MV-4-11 (cell line): ENCODE measurements around the gene PPP1R2B.
"Not testable (repeated sequence)": the region's sequence is repeated elsewhere in the genome, so short reads cannot be mapped to it uniquely, and the experiment has no call there.

Experiments used
- DNase-seq: peaks from one replicate; lab custom pipeline; 2025; lab: John Stamatoyannopoulos, UW

PPP1R2B gene

GRCh38 chr5:156850206-156850751, at the start of gene PPP1R2B:
Gene PPP1R2B, plus strand, starts transcription at chr5:156850295. Its CDS starts 268 bp downstream, at chr5:156850563.
- no peak for DNase-seq

GRCh38 chr5:156800929-156801328, 49.2 kb upstream of the PPP1R2B start:
- DNase-seq: no peak

GRCh38 chr5:156802501-156802900, 47.6 kb upstream of the PPP1R2B start:
- DNase-seq: no peak

GRCh38 chr5:156803404-156803803, 46.7 kb upstream of the PPP1R2B start:
- no peak for DNase-seq

GRCh38 chr5:156812959-156813358, 37.1 kb upstream of the PPP1R2B start:
- no peak for DNase-seq

- no peak for DNase-seq
These were observed 34.0 kb upstream of the PPP1R2B start for GRCh38 chr5:156815988-156816599.

- no peak for DNase-seq
These were observed 30.6 kb upstream of the PPP1R2B start for GRCh38 chr5:156819537-156819936.

- no peak for DNase-seq
These were observed 30.0 kb upstream of the PPP1R2B start for GRCh38 chr5:156819967-156820581.

- DNase-seq: no peak
These were observed 25.9 kb upstream of the PPP1R2B start for GRCh38 chr5:156824241-156824640.

- DNase-seq: no peak
These were observed 25.3 kb upstream of the PPP1R2B start for GRCh38 chr5:156824800-156825199.

GRCh38 chr5:156825688-156826087, 24.4 kb upstream of the PPP1R2B start:
- no peak for DNase-seq

GRCh38 chr5:156826150-156826549, 23.9 kb upstream of the PPP1R2B start:
- peak; percentile 78 for DNase-seq

- DNase-seq: no peak
These were observed 15.2 kb upstream of the PPP1R2B start for GRCh38 chr5:156834916-156835315.

- DNase-seq: no peak
These were observed 14.2 kb upstream of the PPP1R2B start for GRCh38 chr5:156835905-156836304.

- DNase-seq: no peak
These were observed 13.2 kb upstream of the PPP1R2B start for GRCh38 chr5:156836846-156837245.

GRCh38 chr5:156838961-156839360, 11.1 kb upstream of the PPP1R2B start:
- no peak for DNase-seq

- no peak for DNase-seq
These were observed 8.4 kb upstream of the PPP1R2B start for GRCh38 chr5:156841737-156842136.

GRCh38 chr5:156846914-156847313, 3.2 kb upstream of the PPP1R2B start:
- DNase-seq: no peak

GRCh38 chr5:156848447-156848846, 1.6 kb upstream of the PPP1R2B start:
- DNase-seq: not testable (repeated sequence)

GRCh38 chr5:156851880-156852279, 1.8 kb downstream of the PPP1R2B start:
- DNase-seq: no peak

- not testable (repeated sequence) for DNase-seq
These were observed 3.0 kb downstream of the PPP1R2B start for GRCh38 chr5:156853055-156853454.

GRCh38 chr5:156865427-156865826, 15.3 kb downstream of the PPP1R2B start:
- no peak for DNase-seq

GRCh38 chr5:156870498-156870839, 20.4 kb downstream of the PPP1R2B start:
- no peak for DNase-seq

- DNase-seq: no peak
These were observed 21.1 kb downstream of the PPP1R2B start for GRCh38 chr5:156871212-156871611.
